Inflammatory macrophage (primary cell): Measurements from ENCODE around the gene NDUFA6.
"Not testable (repeated sequence)": the region's sequence is repeated elsewhere in the genome, so short reads cannot be mapped to it uniquely, and the experiment has no call there.

ENCODE experiments used
- DNase-seq, 2 donors: peaks; one replicate each; pipeline ENCODE4 v3.0.0-alpha.2; 2020 to 2022
- total RNA-seq, 18 experiments: gene quantifications; one replicate each; lab custom pipeline; 2026; ENCODE audit warnings: mixed read lengths in 6 of 18, inconsistent platforms in 2 of 18; lab: John Stamatoyannopoulos, UW

Gene NDUFA6
- total RNA-seq: 43.6 to 94.0 (median 73.5) reads per million in 18 experiments

DNA sequence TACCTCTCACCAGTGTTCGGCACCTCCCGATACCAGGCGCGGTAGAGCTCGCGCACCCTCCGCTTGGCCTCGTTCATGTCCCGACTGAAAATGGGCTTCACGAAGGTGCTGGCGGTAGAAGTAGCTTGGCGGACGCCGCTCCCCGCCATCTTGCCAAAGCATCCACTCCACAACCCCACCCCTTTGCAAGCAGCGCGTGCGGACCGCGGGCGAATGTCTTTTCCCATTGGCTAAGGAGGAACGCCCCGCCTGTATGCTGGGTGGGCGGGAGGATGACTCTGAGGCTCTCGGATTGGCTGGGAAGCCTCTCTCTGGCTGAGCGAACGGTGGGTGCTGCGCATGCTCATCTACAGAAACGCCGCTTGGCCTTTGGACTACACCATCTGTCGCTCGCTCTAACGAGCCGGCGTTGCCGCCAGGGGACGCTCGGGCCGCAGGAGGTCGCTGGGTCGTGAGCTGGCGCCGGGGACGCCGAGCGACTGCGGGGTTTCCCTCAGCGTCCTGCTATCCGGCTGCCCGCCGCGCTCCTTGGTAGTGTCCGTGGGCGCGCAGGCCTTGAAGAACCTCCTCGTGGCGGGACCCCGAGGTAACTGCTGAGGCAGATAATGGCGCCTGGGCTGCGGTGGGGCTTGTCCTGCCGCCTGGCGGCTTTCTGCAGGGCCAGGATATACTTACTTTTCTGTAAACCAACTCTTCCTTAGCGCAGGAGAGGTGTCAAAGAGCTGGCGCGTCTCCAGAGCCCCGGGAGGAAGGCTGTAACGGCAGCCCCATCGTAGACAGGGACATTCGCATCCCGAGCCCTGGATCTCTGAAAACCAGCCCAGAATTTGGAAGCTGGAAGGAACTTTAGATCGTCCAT lies at the start of gene NDUFA6:
NDUFA6 (minus strand) TSS at position 177 of the 859 bp plus-strand sequence; CDS start at position 149, 28 bp downstream.
- DNase-seq: peak; percentile 100

DNA sequence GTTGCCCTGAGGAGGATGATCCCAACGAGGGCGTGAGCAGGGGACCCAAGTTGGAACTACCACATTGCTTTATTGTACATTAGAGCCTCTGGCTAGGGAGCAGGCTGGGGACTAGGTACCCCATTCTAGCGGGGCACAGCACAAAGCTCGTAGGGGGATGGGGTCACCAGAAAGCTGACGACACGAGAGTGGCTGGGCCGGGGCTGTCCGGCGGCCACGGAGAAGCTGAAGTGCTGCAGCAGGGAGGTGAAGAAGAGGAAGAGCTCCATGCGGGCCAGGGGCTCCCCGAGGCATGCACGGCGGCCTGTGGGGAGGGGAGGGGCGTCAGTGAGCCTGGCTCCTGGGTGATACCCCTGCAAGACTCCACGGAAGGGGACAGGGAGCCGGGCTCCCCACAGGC lies 49.6 kb upstream of the NDUFA6 start:
- not testable (repeated sequence) for DNase-seq

DNA sequence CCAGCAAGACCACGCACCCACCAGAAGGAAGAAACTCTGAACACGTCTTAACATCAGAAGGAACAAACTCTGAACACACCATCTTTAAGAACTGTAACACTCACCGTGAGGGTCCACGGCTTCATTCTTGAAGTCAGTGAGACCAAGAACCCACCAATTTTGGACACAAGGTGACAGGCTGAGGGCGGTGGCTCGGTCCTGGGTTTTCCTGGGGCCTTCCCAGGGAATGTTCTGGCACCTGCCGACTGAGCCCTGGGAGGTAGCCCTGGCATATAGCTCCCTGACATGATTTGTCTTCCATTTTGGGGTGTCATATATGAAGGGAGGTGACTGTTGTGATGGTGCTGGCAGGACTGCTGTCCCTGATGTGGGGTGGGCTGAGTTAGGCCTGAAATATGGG lies 48.9 kb upstream of the NDUFA6 start:
- DNase-seq: not testable (repeated sequence)

DNA sequence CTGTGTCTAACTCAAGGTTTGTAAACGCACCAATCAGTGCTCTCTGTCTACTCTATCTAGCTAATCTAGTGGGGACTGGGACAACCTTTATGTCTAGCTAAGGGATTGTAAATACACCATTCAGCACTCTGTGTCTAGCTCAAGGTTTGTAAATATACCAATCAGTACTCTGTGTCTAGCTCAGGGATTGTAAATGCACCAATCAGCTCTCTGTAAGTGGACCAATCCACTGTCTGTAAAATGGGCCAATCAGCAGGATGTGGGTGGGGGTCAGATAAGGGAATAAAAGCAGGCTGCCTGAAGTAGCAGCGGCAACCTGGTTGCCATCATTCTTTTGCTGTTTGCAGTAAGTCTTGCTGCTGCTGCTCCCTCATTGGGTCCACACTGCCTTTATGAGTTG lies 48.4 kb upstream of the NDUFA6 start:
- DNase-seq: no peak

DNA sequence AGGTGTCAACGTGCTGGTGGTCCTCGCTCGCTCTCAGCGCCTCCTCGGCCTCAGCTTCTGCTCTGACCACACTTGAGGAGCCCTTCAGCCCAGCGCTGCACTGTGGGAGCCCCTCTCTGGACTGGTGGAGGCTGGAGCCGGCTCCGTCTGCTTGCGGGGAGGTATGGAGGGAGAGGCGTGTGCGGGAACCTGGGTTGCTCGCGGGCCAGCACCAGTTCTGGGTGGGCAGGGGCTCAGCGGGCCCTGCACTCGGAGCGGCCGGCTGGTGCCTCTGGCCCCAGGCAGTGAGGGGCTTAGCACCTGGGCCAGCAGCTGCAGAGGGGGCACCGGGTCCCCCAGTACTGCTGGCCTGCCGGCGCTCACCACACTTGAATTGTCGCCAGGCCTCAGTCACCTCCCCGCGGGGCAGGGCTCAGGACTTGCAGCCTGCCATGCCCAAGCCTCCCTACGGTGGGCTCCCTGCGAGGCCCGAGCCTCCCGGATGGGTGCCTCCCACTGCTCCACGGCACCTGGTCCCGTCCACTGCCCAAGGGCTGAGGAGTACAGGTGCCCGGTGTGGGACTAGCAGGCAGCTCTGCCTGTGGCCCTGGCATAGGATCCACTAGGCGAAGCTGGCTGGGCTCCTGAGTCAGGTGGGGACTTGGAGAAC lies 47.7 kb upstream of the NDUFA6 start:
- DNase-seq: no peak

DNA sequence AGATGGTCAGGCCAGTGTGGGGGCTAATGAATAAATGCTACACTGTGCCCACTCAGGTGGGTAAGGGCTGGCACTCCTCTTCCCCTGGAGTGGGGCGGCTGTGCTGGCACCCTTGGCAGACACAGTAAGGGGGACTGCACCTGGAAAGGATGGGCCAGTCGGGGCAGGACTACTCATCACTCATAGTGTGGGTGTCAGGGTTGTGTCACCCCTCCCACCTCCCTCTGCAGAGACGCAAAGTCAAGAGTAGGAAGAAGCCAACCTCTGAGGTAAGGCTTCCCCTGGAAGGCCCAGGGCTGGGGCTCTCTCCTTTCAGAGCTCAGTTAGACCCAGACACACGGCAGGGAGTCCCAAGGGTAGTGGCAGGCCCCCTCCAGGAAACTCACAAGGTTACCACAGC lies 45.1 kb upstream of the NDUFA6 start:
- DNase-seq: not testable (repeated sequence)

DNA sequence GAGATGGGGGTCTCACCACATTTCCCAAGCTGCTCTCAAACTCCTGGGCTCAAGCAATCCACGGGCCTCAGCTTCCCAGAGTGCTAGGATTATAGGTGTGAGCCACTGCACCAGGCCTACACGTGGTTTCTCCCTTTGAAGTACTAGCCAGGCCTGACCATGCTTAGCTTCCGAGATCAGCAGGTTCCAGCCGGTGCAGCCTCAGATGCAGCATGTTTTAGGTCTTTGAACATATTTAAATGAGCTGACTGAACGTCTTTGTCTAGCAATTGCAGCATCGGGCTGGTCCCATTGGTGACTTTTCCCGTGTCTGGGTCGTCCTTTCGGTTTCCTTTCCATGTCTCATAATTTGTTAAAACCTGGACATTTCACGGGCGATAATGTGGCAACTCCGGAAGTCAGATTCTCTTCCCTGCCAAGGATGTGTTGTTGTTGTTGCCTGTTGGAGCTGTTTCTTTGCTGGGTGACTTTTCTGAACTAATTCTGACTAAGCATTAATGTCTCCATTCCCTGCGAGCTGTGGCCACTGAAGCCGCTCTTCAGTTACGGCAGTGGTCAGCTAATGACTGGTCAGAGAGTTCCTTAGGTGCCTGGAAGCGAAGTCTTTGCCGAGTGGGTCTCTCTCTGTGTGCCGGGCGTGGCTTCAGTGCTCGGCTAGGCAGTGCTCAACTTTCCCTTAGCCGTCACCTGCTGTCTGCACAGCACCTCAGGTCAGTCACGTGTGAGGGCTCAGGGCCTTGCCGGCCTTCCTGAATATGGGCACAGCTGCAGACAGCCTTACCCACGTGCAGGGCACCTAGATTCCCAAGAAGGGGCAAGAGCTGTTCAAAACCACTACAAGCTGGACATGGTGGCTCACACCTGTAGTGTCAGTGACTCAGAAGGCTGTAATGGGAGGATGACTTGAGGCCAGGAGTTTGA lies 43.8 kb upstream of the NDUFA6 start:
- DNase-seq: no peak

DNA sequence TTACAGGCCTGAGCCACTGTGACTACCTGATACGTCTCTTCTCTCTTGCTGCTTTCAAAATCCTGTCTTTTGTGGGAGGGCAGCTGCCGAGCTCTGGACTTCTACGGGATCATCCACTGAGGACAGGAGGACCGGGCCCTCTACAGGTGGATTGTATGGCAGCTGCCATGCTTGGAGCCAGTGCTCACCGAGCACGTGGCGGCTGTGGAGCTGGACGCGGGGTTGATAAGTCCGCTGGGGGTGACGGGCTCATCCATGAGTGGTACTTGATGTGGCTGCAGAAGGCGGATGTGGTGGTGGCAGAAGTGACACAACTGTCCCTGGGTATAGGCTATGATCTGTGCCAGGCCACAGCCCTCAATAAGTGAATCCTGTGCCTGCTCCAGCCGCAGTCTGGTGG lies 41.9 kb upstream of the NDUFA6 start:
- DNase-seq: no peak

DNA sequence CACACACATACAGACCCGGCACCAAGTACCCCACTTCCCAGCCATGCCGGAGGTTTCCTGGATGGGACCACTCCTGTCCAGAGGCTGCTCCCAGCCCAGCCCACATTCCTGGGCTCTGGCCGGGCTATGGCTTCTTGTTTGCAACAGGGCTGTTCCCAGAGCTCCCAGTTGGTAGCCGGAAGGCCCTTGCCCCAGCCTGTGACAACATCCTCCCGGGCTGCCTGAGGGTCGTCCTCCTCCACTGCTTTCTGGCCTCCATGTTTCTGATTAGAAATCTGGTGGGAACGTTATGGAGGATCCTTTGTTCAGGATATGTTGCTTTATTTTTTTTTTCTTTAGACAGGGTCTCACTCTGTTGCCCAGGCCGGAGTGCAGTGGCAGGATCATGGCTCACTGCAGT lies 41.0 kb upstream of the NDUFA6 start:
- no peak for DNase-seq

DNA sequence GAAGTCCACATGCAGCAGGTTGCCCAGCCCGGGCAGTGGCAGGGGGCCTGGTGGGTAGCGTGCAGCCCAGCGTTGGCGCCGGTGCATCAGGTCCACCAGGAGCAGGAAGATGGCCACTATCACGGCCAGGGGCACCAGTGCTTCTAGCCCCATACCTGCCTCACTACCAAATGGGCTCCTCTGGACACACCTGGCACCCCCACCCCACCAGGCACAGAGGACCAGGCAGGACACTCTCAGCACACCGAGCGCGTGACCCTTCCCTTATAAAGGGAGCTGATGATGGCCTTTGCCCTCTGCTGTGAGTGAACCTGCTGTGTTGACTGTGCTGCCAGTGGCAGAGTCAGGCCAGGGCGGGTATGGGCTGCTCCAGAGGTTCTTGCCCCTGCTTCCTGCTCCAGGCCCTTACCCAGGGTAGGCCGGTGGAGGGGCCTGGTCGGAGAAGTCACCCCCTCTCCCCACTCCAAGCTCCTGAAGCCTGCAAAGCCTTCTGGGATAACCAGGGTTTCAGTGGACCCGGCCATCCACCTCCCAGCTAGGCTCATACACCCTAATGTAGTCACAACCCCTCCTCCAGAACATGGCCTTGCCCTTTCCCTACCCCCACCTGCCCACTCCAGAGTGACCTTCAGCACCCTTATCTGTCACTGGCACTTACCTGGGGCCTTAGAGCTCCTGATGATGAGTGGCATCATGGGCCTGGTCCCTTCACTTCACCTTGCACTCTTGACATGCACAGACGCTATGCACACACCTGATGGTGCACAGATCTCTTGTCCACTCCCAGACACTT lies 40.3 kb upstream of the NDUFA6 start, which contains the start of gene CYP2D6:
CYP2D6 (minus strand) TSS at position 172 of the 793 bp plus-strand sequence; CDS start at position 153, 19 bp downstream.
- DNase-seq: not testable (repeated sequence)

DNA sequence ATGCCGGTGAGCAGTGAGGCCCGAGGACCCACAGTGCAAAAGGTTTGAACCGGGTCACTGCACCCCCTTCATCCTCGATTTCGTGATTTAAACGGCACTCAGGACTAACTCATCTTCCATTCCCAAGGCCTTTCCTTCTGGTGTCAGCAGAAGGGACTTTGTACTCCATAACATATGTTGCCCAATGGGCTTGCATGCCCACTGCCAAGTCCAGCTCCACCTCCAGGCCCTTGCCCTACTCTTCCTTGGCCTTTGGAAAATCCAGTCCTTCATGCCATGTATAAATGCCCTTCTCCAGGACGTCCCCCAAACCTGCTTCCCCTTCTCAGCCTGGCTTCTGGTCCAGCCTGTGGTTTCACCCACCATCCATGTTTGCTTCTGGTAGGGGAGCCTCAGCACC lies 39.6 kb upstream of the NDUFA6 start:
- DNase-seq: not testable (repeated sequence)

DNA sequence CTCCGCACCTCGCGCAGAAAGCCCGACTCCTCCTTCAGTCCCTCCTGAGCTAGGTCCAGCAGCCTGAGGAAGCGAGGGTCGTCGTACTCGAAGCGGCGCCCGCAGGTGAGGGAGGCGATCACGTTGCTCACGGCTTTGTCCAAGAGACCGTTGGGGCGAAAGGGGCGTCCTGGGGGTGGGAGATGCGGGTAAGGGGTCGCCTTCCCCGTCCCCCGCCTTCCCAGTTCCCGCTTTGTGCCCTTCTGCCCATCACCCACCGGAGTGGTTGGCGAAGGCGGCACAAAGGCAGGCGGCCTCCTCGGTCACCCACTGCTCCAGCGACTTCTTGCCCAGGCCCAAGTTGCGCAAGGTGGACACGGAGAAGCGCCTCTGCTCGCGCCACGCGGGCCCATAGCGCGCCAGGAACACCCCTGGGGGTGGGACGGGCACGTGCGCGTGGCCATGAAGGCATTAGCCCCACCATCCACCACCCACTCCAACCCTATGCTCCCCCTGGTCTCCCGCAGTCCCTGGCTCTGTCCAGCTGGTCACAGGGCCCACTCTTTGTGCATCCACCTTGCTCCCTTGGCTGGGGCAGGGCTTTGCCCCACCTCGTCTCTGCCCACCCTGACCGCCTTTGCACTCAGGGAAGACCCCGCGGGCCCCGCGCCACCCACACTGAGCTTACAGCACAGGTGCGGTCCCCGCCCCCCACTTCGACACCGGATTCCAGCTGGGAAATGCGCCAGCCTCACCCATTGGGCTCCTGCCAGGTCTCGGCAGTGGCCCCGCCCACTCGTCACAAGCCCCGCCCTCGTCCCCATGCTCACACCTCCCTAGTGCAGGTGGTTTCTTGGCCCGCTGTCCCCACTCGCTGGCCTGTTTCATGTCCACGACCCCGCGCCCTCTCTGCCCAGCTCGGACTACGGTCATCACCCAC lies 38.5 kb upstream of the NDUFA6 start:
- not testable (repeated sequence) for DNase-seq

DNA sequence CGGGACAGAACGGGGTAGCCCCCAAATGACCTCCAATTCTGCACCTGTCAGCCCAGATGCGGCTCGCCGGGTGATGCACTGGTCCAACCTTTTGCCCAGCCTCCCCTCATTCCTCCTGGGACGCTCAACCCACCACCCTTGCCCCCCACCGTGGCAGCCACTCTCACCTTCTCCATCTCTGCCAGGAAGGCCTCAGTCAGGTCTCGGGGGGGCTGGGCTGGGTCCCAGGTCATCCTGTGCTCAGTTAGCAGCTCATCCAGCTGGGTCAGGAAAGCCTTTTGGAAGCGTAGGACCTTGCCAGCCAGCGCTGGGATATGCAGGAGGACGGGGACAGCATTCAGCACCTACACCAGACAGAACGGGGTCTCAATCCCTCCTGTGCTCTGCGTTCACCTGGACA lies 37.4 kb upstream of the NDUFA6 start:
- DNase-seq: not testable (repeated sequence)

DNA sequence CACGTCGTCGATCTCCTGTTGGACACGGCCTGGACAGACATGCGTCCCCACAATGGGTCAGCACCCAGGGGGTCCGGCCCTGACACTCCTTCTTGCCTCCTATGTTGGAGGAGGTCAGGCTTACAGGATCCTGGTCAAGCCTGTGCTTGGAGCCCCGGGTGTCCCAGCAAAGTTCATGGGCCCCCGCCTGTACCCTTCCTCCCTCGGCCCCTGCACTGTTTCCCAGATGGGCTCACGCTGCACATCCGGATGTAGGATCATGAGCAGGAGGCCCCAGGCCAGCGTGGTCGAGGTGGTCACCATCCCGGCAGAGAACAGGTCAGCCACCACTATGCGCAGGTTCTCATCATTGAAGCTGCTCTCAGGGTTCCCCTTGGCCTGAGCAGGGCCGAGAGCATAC lies 37.0 kb upstream of the NDUFA6 start:
- no peak for DNase-seq

DNA sequence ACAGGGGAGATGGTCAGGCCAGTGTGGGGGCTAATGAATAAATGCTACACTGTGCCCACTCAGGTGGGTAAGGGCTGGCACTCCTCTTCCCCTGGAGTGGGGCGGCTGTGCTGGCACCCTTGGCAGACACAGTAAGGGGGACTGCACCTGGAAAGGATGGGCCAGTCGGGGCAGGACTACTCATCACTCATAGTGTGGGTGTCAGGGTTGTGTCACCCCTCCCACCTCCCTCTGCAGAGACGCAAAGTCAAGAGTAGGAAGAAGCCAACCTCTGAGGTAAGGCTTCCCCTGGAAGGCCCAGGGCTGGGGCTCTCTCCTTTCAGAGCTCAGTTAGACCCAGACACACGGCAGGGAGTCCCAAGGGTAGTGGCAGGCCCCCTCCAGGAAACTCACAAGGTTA lies 33.0 kb upstream of the NDUFA6 start:
- not testable (repeated sequence) for DNase-seq

DNA sequence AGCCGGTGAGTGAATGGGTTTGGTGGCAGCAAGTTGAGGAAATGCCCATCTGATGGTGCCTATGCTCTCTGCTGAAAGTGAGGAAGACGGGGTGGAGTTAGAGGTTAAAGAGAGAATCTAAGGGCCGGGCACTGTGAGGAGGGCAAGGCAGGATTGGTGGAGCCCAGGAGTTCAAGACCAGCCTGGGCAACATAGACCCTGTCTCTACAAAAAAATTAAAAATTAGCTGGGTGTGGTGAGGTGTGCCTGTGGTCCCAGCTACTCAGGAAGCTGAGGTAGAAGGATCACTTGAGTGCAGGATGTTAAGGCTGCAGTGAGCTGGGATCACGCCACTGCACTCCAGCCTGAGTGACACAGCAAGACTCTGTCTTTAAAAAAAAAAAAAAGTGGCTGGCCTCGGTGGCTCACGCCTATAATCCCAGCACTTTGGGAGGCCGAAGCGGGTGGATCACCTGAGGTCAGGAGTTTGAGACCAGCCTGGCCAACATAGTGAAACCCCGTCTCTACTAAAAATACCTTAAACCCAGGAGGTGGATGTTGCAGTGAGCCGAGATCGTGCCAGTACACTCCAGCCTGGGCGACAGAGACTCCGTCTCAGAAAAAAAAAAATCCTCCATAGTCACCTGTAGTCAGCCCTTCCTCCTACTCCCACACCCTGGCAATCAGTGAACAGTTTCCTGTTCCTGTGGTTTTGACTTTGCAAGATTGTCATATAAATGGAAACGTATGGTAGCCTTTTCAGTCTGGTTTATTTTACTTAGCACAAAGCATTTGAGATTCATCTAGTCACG lies 29.9 kb upstream of the NDUFA6 start:
- DNase-seq: peak; percentile 7 to 15

DNA sequence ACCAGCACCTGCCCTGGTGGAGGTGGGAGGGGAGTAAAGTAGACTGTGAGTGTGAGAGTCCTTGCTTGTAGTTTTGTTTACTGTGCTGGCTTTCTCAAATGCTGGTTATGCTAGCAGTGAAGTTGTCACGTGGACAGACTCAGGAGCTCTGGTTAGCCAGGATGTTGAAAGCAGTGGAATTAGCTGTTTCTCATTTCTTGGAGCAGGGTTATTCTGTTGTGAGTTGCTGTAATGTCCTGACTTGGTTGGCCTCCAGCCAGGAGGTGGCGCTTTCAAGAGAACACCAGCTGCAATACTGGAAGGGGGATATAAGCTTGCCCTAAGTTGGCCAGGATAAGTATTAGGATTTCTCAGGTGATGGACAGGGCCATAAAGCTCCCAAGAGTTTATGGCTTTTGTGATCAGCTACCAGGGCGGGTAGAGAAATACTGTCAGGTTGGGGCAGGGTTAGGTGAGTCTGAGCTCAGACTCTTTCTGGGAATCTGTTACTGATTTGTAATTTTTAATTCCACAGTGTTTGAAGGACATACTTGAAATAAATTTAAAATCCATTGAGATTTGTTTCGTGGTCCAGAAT lies 26.4 kb upstream of the NDUFA6 start:
- no peak for DNase-seq

DNA sequence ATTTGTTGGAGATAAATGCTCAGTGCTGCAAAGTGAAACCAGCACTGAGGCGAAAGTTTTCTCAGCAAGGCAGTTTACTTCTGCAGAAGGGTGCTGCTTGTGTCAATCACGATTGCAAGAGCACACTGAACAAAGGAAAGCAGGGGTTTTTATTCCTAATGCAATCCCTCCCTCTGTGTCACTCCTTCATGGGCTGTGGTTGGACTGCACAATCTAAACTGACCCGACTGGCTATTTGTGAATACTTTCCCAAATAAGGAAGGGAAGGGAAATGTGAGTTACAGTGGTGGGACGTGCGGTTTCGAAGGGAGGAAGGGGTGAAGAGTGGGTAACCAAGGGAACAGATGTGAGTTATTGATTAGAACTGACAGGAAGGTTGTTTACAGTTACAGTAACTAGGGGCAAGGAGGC lies 24.9 kb upstream of the NDUFA6 start:
- DNase-seq: not testable (repeated sequence)

DNA sequence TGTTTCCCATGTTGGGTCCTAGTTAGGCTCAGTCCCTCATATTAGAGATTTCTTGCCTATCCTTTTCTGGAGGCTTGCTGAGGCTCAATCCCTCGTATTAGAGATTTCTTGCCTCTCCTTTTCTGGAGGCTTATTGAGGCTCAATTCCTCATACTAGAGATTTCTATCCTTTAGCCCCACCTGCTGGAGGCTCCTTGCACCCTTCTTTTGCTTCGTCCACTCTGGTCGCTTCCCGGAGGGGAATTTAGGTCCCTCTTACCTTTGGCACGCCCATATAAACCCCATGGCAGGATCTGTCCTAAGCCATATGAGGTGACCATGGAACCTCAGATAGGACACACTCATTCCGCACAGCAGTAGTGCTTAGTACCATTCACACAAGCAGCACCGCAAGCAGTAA lies 24.1 kb upstream of the NDUFA6 start:
- DNase-seq: peak; percentile 9 to 17
